ENCODE measurements around the gene PDE6D. TPM values are rescaled to one million over a fixed set of nuclear protein-coding genes. Genes with fewer than 3 reads are reported as not detected.

PDE6D gene
- total RNA-seq, 2 donors from 2014 or later = 17.3 to 31.8 TPM

DNA sequence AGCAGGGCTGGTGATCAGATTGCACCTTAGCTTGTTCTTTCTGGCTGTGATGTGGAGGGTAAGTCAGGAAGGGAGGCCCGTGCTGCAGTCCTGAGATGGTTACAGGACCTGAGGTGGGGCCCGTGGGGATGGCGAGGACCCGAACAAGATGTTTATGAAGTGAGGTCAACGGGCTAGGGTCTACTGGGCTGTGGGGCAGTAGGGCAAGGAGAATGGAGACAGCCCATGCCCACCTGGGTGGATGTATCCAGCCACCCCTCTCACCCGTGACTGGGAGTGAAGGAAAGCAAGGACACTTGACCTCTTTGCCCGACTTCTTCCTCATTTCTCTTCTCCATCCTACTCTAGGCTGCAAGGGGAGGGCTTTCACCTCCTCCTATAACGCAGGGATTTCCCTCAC lies 54.8 kb downstream of the PDE6D start:
- TF ChIP-seq, protein P1, sequence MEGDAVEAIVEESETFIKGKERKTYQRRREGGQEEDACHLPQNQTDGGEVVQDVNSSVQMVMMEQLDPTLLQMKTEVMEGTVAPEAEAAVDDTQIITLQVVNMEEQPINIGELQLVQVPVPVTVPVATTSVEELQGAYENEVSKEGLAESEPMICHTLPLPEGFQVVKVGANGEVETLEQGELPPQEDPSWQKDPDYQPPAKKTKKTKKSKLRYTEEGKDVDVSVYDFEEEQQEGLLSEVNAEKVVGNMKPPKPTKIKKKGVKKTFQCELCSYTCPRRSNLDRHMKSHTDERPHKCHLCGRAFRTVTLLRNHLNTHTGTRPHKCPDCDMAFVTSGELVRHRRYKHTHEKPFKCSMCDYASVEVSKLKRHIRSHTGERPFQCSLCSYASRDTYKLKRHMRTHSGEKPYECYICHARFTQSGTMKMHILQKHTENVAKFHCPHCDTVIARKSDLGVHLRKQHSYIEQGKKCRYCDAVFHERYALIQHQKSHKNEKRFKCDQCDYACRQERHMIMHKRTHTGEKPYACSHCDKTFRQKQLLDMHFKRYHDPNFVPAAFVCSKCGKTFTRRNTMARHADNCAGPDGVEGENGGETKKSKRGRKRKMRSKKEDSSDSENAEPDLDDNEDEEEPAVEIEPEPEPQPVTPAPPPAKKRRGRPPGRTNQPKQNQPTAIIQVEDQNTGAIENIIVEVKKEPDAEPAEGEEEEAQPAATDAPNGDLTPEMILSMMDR (IDR thresholded peaks at IDR 0.05) = no peak
- TF ChIP-seq POLR2A (IDR thresholded peaks at IDR 0.05) (no peak), POLR2AphosphoS5 (IDR thresholded peaks at IDR 0.05) (no peak)
- no peaks in the 10 kb centered on the region for H3K27me3 ChIP-seq (replicated peaks; ENCODE audit: insufficient read depth)
- no peak overlapping the region for H3K27ac ChIP-seq
- H3K9me3 ChIP-seq = no peaks in the 10 kb centered on the region
- DNase-seq (ENCODE audit: low spot score) = no peak
- H3K4me1 ChIP-seq (replicated peaks) = no peaks in the 10 kb centered on the region
- H3K4me3 ChIP-seq = no peak overlapping the region
- intact Hi-C loops (cut with DNase I) = no loop called here
- 82% methylated on average over 8 of the region's 8 CpGs for WGBS
- no peaks in the 10 kb centered on the region for H3K36me3 ChIP-seq

DNA sequence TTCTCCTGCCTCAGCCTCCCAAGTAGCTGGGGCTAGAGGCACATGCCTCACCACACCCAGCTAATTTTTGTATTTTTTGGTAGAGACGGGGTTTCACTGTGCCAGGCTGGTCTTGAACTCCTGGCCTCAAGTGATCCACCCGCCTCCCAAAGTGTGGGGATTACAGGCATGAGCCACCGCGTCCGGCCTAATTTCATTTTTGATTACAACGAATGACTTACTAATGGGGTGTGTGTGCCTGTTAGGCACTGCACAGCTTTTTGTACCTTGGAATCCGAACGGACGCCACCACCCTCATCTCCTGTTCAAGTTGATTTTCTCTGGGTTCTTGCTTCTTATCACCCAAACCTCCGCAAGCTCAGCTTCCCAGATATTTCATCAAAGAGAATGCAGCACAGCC lies 55.6 kb downstream of the PDE6D start:
- H3K9me3 ChIP-seq = no peaks in the 10 kb centered on the region
- TF ChIP-seq POLR2A (IDR thresholded peaks at IDR 0.05) (no peak), POLR2AphosphoS5 (IDR thresholded peaks at IDR 0.05) (no peak)
- TF ChIP-seq, protein P1 (IDR thresholded peaks at IDR 0.05) = no peak
- no peaks in the 10 kb centered on the region for H3K27me3 ChIP-seq (replicated peaks; ENCODE audit: insufficient read depth)
- H3K27ac ChIP-seq = no peak overlapping the region
- no peak overlapping the region for H3K4me3 ChIP-seq
- 93% methylated on average over 10 of the region's 10 CpGs for WGBS
- no peaks in the 10 kb centered on the region for H3K36me3 ChIP-seq
- intact Hi-C loops (cut with DNase I) = no loop called here
- DNase-seq (ENCODE audit: low spot score) = no peak
- no peaks in the 10 kb centered on the region for H3K4me1 ChIP-seq (replicated peaks)

DNA sequence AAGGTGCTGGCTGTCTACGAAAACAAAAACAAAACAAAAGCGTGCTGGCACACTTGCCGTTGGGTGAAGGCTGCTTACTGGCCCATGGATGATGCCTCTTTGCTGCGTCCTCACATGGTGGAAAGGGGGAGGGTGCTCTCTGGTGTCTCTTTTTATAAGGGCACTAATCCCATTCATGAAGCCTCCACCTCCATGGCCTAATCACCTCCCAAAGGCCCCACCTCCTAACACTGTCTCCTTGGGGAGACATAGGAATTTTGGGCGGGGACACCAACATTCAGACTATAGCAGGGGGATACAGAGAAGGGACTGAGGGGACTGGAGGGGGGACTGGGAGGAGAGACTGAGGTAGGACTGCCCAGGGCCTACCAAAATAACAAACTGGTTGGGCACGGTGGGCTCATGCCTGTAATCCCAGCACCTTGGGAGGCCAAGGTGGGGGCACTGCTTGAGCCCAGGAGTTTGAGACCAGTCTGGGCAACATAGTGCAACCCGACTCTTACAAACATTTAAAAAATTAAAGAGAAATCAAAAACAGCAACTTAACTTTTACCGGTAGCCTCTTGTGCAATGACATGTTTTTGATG lies 58.3 kb downstream of the PDE6D start:
- Histone ChIP-seq H3K27ac (no peak overlapping the region), H3K4me3 (no peak overlapping the region), H3K4me1 (replicated peaks) (no peaks in the 10 kb centered on the region), H3K9me3 (no peaks in the 10 kb centered on the region), H3K27me3 (replicated peaks; ENCODE audit: insufficient read depth) (no peaks in the 10 kb centered on the region), H3K36me3 (no peaks in the 10 kb centered on the region)
- intact Hi-C loops (cut with DNase I) = no loop called here
- TF ChIP-seq, protein P1 (IDR thresholded peaks at IDR 0.05) = no peak
- TF ChIP-seq POLR2A (IDR thresholded peaks at IDR 0.05) (no peak), POLR2AphosphoS5 (IDR thresholded peaks at IDR 0.05) (no peak)
- no peak for DNase-seq (ENCODE audit: low spot score)
- 79% methylated on average over 8 of the region's 8 CpGs for WGBS

DNA sequence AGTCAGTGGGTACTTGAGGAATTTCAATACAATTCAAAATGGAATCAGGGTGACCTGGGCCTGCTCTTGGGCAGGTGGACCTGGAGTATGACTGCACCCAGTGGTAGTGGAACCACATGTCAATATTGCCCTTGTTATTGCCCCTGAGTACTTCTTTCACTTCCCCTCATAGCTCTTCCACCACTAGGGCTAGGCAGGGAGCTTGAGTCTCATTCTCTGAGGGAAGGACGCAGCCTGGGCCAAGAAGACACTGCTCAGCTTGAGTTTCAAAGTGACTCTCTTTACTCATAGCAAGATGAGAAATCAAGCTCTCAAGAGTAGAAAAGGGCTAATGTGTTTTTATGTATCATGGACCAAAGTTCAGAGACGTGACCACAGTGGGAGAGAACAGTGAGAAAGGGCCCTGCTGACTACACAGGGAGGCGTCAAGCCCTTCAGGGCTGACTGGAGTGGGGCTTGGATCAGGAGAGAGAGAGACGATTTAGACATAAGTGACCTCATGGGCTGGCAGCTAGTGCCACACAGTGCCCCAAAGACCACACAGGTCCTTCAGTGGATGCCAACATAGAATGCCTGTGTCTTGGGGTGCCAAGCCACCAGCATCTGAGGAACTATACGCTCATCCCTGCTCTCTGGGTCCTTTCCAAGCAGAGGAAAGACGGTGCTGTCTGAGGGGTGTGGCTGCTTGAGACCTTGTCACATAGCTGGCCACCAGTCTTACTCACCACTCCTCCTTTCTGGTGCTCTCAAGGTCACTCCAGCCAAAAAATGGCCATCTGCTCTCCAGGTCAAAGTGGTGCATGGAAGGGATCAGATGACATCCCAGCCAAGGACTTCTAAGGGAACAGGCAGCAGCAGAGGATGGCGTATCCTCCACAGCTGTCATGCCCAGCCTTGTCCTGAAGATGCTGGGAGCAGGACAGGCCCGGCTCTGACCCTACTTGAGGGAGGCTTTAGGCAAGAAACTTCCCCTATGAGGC lies 59.8 kb downstream of the PDE6D start:
- Histone ChIP-seq H3K27ac (no peak overlapping the region), H3K36me3 (no peaks in the 10 kb centered on the region), H3K4me3 (no peak overlapping the region), H3K27me3 (replicated peaks; ENCODE audit: insufficient read depth) (no peaks in the 10 kb centered on the region), H3K4me1 (replicated peaks) (no peaks in the 10 kb centered on the region), H3K9me3 (no peaks in the 10 kb centered on the region)
- intact Hi-C loops (cut with DNase I) = no loop called here
- no peak for DNase-seq (ENCODE audit: low spot score)
- WGBS = 79% methylated on average over 8 of the region's 8 CpGs
- TF ChIP-seq, protein P1 (IDR thresholded peaks at IDR 0.05) = no peak
- TF ChIP-seq POLR2A (IDR thresholded peaks at IDR 0.05) (no peak), POLR2AphosphoS5 (IDR thresholded peaks at IDR 0.05) (no peak)

Data from prostate gland (tissue), 2 donors.